ENCODE results near the gene SMARCA2. TPM values are rescaled to one million over a fixed set of nuclear protein-coding genes. Genes with fewer than 3 reads are reported as not detected.

SMARCA2 gene
- total and polyA plus RNA-seq, 12 donors, result 38.3 to 192 (median 142) TPM

DNA sequence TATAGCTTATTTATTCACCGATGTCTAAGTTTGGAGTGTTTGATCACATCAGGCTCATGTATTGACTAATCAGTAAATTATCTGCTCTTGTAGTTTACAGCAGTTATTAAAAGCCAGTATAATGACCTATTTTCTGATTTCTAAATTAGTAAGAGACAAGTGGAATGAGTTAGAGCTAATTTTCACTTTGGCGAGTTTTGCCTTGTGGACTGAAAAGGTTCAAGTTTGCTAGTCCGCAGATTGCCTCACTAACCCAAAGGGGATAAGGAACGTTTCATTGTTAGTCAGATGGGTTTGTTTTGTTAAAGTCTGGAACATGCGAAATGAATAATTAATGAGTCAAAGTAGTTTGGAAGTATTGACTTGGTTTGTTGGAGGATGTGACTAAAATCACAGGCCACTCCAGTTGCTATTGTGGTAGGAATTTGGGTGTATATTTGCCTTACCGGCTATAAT is 40.1 kb downstream of the SMARCA2 start:
- no peak overlapping the region for H3K27ac ChIP-seq
- TF ChIP-seq, protein P1, sequence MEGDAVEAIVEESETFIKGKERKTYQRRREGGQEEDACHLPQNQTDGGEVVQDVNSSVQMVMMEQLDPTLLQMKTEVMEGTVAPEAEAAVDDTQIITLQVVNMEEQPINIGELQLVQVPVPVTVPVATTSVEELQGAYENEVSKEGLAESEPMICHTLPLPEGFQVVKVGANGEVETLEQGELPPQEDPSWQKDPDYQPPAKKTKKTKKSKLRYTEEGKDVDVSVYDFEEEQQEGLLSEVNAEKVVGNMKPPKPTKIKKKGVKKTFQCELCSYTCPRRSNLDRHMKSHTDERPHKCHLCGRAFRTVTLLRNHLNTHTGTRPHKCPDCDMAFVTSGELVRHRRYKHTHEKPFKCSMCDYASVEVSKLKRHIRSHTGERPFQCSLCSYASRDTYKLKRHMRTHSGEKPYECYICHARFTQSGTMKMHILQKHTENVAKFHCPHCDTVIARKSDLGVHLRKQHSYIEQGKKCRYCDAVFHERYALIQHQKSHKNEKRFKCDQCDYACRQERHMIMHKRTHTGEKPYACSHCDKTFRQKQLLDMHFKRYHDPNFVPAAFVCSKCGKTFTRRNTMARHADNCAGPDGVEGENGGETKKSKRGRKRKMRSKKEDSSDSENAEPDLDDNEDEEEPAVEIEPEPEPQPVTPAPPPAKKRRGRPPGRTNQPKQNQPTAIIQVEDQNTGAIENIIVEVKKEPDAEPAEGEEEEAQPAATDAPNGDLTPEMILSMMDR (IDR thresholded peaks at IDR 0.05), result no peak
- TF ChIP-seq POLR2A (IDR thresholded peaks at IDR 0.05), result no peak
- WGBS, 4 donors, result 89 to 94% (median 92%) methylated on average over 6 of the region's 6 CpGs
- H3K27me3 ChIP-seq, result no peaks in the 10 kb centered on the region
- intact Hi-C loops (cut with DNase I), result no loop called here
- no peak overlapping the region for H3K4me3 ChIP-seq
- no peaks in the 10 kb centered on the region for H3K9me3 ChIP-seq (replicated peaks in 1 of 3)
- no peaks in the 10 kb centered on the region for H3K4me1 ChIP-seq (replicated peaks in 1 of 2)
- peaks cover 0 to 21% of the 10 kb centered on the region in 2 donors for H3K36me3 ChIP-seq (replicated peaks in 1 of 2)
- DNase-seq, result no peak

DNA sequence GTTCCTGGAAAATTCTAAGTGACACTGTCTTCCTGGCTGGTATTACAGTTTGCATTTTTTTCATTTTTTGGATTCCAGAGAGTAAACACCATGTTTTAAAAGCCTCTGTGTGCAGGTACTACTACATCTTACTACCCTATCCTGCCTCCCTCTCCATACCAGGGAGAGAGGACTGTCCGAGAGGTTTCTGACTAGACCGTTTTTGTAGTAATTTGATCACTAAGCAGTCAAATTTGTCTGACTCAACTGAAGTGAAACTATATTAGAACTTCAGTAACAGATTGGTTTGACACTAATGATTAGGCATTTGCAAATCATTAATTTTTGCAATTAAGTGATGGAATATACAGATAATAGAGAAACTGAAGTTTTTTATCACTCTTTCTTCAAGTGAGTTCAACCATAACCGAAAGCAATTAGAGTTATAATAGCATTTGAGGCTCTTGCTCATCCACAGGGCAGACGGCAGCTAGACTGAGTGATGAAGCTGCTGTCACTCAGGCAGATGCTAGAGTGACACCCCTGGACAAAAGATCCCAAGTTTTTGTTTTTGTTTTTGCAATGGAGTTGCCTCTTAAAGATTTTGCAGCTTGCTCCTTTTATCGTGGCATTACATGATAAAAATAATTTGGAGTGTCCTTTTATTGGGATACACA is 44.3 kb downstream of the SMARCA2 start:
- WGBS, 4 donors, result 90 to 93% (median 91%) methylated on average over 5 of the region's 5 CpGs
- no peak overlapping the region for H3K4me3 ChIP-seq
- no peak for DNase-seq
- no peaks in the 10 kb centered on the region for H3K4me1 ChIP-seq (replicated peaks in 1 of 2)
- peaks cover 0 to 38% of the 10 kb centered on the region in 2 donors for H3K36me3 ChIP-seq (replicated peaks in 1 of 2)
- H3K27me3 ChIP-seq, result no peaks in the 10 kb centered on the region
- no peak overlapping the region for H3K27ac ChIP-seq
- intact Hi-C loops (cut with DNase I), result no loop called here
- TF ChIP-seq POLR2A (IDR thresholded peaks at IDR 0.05), result no peak
- TF ChIP-seq, protein P1 (IDR thresholded peaks at IDR 0.05), result no peak
- H3K9me3 ChIP-seq (replicated peaks in 1 of 3), result no peaks in the 10 kb centered on the region

- no peak overlapping the region for H3K27ac ChIP-seq
- H3K36me3 ChIP-seq (replicated peaks in 1 of 2), result peaks cover 0 to 38% of the 10 kb centered on the region in 2 donors
- no peak for DNase-seq
- no peaks in the 10 kb centered on the region for H3K4me1 ChIP-seq (replicated peaks in 1 of 2)
- TF ChIP-seq, protein P1 (IDR thresholded peaks at IDR 0.05), result no peak
- TF ChIP-seq POLR2A (IDR thresholded peaks at IDR 0.05), result no peak
- no peaks in the 10 kb centered on the region for H3K9me3 ChIP-seq (replicated peaks in 1 of 3)
- H3K4me3 ChIP-seq, result no peak overlapping the region
- intact Hi-C loops (cut with DNase I), result no loop called here
- no peaks in the 10 kb centered on the region for H3K27me3 ChIP-seq
- 83 to 94% (median 90%) methylated on average over 4 of the region's 4 CpGs for WGBS, 4 donors
Measured at GRCh38 chr9:2060424-2060823, 45.3 kb downstream of the SMARCA2 start.

DNA sequence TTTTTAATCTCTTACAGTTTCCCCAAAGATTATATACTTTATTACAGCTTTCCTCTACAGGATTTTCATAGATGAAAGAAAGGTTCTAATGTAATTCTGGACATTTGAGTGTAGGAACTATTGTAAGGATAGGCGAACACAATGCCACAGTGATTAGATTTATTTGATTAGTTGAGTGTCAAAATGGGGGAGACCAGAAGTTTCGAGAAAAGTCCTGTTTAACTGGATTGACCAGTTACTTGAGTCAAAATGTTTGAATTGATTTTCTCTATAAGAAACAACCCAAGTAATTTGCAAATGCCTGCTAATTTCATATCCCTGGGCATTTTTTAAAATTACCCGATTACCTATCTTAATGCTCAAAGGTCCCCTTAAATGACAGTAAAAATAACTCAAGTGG is 50.6 kb downstream of the SMARCA2 start:
- intact Hi-C loops (cut with DNase I), result no loop called here
- 90 to 97% (median 94%) methylated on average over 3 of the region's 3 CpGs for WGBS, 4 donors

More for the DNA sequence above, 50.6 kb downstream of the SMARCA2 start:
- H3K27ac ChIP-seq, result no peak overlapping the region
- no peaks in the 10 kb centered on the region for H3K4me1 ChIP-seq (replicated peaks in 1 of 2)
- H3K9me3 ChIP-seq (replicated peaks in 1 of 3), result no peaks in the 10 kb centered on the region
- TF ChIP-seq, protein P1 (IDR thresholded peaks at IDR 0.05), result no peak
- no peak for TF ChIP-seq POLR2A (IDR thresholded peaks at IDR 0.05)
- no peaks in the 10 kb centered on the region for H3K27me3 ChIP-seq
- no peak overlapping the region for H3K4me3 ChIP-seq
- H3K36me3 ChIP-seq (replicated peaks in 1 of 2), result peaks cover 0 to 34% of the 10 kb centered on the region in 2 donors
- DNase-seq, result no peak

Measured in adrenal gland (tissue), 12 donors.